Sigmoid colon (tissue), 7 donors: ENCODE measurements around the gene AATK. TPM values are rescaled to one million over a fixed set of nuclear protein-coding genes. Genes with fewer than 3 reads are reported as not detected.
"Not testable (repeated sequence)": the region's sequence is repeated elsewhere in the genome, so short reads cannot be mapped to it uniquely, and the experiment has no call there.

Experiments used
- DNase-seq: peaks from one replicate; pipeline ENCODE4 v3.0.0-alpha.2; 2019
- H3K27ac ChIP-seq, 4 donors: fragments of 200-600 bp; sonication (generic); one replicate each; pipeline ENCODE4 v1.5.1; 2016 to 2019; ENCODE audit warnings: mild to moderate bottlenecking in 1 of 4
- H3K27me3 ChIP-seq, 3 donors: fragments of 200-600 bp; sonication (generic); one replicate each; pipeline ENCODE4 v1.5.1; 2019; ENCODE audit warnings: mild to moderate bottlenecking in 1 of 3
- H3K36me3 ChIP-seq, 4 donors: fragments of 200-600 bp; sonication (generic); one replicate each; pipeline ENCODE4 v1.5.1; 2016 to 2019
- H3K4me1 ChIP-seq, 4 donors: fragments of 200-600 bp; sonication (generic); one replicate each; pipeline ENCODE4 v1.5.1; 2017 to 2019
- H3K4me3 ChIP-seq, 4 donors: fragments of 200-600 bp; sonication (generic); one replicate each; pipeline ENCODE4 v1.5.1; 2017 to 2019; ENCODE audit warnings: mild to moderate bottlenecking in 2 of 4, moderate library complexity in 1 of 4
- H3K9me3 ChIP-seq, 4 donors: fragments of 200-600 bp in 3 of 4; sonication (generic) in 3 of 4; one replicate each; pipeline versions ENCODE4 v1.5.1 to v1.6.1; 2013 to 2019
- CTCF ChIP-seq, 4 experiments: fragments of 450-650 bp in 3 of 4; fragments of 200-600 bp in 1 of 4; IDR thresholded peaks; one replicate each; pipeline ENCODE4 v1.5.1; 2016 to 2019; ENCODE audit warnings: antibody characterized with exemption in 4 of 4, mild to moderate bottlenecking in 3 of 4, moderate library complexity in 2 of 4
- EP300 ChIP-seq, 4 donors: sonication (generic); formaldehyde crosslinking; IDR thresholded peaks; one replicate each; pipeline ENCODE4 v1.6.1; 2017; ENCODE audit warnings: antibody characterized with exemption in 4 of 4
- POLR2A ChIP-seq, 2 donors: fragments of 450-650 bp; IDR thresholded peaks; one replicate each; pipeline ENCODE4 v1.6.1; 2016; ENCODE audit warnings: antibody characterized with exemption in 2 of 2, mild to moderate bottlenecking in 2 of 2, moderate library complexity in 2 of 2
- POLR2AphosphoS5 ChIP-seq, 4 donors: sonication (generic); formaldehyde crosslinking; IDR thresholded peaks; one replicate each; pipeline ENCODE4 v1.6.1; 2017; ENCODE audit warnings: antibody characterized with exemption in 4 of 4
- WGBS, 2 donors: extraction: QIAGEN DNeasy Blood & Tissue Kit; methylation state at CpG; one replicate each; pipeline ENCODE4 v1.1.7; 2013; 5-methylcytosine and 5-hydroxymethylcytosine counted together
- intact Hi-C: fragments of 100-400 bp; cut with DNase I; formaldehyde crosslinking; loops from one replicate; pipeline ENCODE4 v1.15.1; 2023
- polyA plus RNA-seq, 3 donors: library from polyadenylated mRNA; stranded (reverse); fragments of 200-250 nt; gene quantifications; one replicate each; pipeline ENCODE4 v1.2.3, GENCODE V29; 2013
- total RNA-seq, 4 donors: library from RNA; depleted of rRNA; stranded (reverse); fragments of >200 nt; gene quantifications; one replicate each; pipeline ENCODE4 v1.1.0, GENCODE V29; 2016
- donor health status: healthy with polysubstance abuse.
- donor health status: Bipolar disorder and iron deficiency.
- donor health status: healthy.

Gene AATK
- total and polyA plus RNA-seq, 7 donors, result 0.16 to 9.6 (median 4.2) TPM

GRCh38 chr17:81151278-81151677 is 14.7 kb downstream of the AATK start:
- DNase-seq, result no peak
- intact Hi-C loops, result no loop called here

GRCh38 chr17:81150377-81151077 is 15.5 kb downstream of the AATK start:
- H3K9me3 ChIP-seq, result no peaks in the 10 kb centered on the region
- H3K27me3 ChIP-seq, result peaks cover 0 to 4% (median 0%) of the 10 kb centered on the region in 3 donors
- 68 to 70% methylated on average over 14 of the region's 14 CpGs for WGBS, 2 donors
- H3K4me1 ChIP-seq, result no peaks in the 10 kb centered on the region
- no peak overlapping the region for H3K27ac ChIP-seq
- no peak for DNase-seq
- no peak overlapping the region for H3K4me3 ChIP-seq
- TF ChIP-seq POLR2AphosphoS5 (IDR thresholded peaks at IDR 0.05) (peak in 1 of 4 donors; percentile 43), POLR2A (IDR thresholded peaks at IDR 0.05) (no peak)
- no peaks in the 10 kb centered on the region for H3K36me3 ChIP-seq
- intact Hi-C loops, result no loop called here

More at GRCh38 chr17:81151278-81151677, 14.7 kb downstream of the AATK start:
- Histone ChIP-seq H3K9me3 (no peaks in the 10 kb centered on the region), H3K4me1 (no peaks in the 10 kb centered on the region), H3K4me3 (no peak overlapping the region), H3K27ac (no peak overlapping the region), H3K36me3 (no peaks in the 10 kb centered on the region), H3K27me3 (peaks cover 0 to 4% (median 0%) of the 10 kb centered on the region in 3 donors)
- 78 to 80% methylated on average over 13 of the region's 13 CpGs for WGBS, 2 donors
- TF ChIP-seq POLR2A (IDR thresholded peaks at IDR 0.05) (no peak), POLR2AphosphoS5 (IDR thresholded peaks at IDR 0.05) (no peak), CTCF (IDR thresholded peaks at IDR 0.05) (no peak), EP300 (IDR thresholded peaks at IDR 0.05) (no peak)

- Histone ChIP-seq H3K9me3 (no peaks in the 10 kb centered on the region), H3K27me3 (peaks cover 0 to 4% (median 0%) of the 10 kb centered on the region in 3 donors), H3K4me1 (no peaks in the 10 kb centered on the region), H3K36me3 (no peaks in the 10 kb centered on the region), H3K27ac (no peak overlapping the region), H3K4me3 (no peak overlapping the region)
- intact Hi-C loops, result loop anchor here (10.0 kb wide), 1 partner anchor 456 kb away; no protein-coding TSS in a partner anchor
- DNase-seq, result no peak
- TF ChIP-seq CTCF (IDR thresholded peaks at IDR 0.05) (no peak), POLR2A (IDR thresholded peaks at IDR 0.05) (no peak), EP300 (IDR thresholded peaks at IDR 0.05) (no peak), POLR2AphosphoS5 (IDR thresholded peaks at IDR 0.05) (no peak)
- WGBS, 2 donors, result 72 to 81% methylated on average over 14 of the region's 14 CpGs
Measured at GRCh38 chr17:81148986-81149533, 17.0 kb downstream of the AATK start.

- no peak for DNase-seq
- no peaks in the 10 kb centered on the region for H3K4me1 ChIP-seq
- no peak overlapping the region for H3K4me3 ChIP-seq
- H3K36me3 ChIP-seq, result no peaks in the 10 kb centered on the region
- 77 to 88% methylated on average over 15 of the region's 15 CpGs for whole genome bisulfite sequencing, 2 donors
- H3K9me3 ChIP-seq, result no peaks in the 10 kb centered on the region
- TF ChIP-seq EP300 (IDR thresholded peaks at IDR 0.05) (no peak), POLR2AphosphoS5 (IDR thresholded peaks at IDR 0.05) (no peak), CTCF (IDR thresholded peaks at IDR 0.05) (no peak), POLR2A (IDR thresholded peaks at IDR 0.05) (no peak)
- H3K27ac ChIP-seq, result no peak overlapping the region
- peaks cover 0 to 4% (median 0%) of the 10 kb centered on the region in 3 donors for H3K27me3 ChIP-seq
- intact Hi-C loops, result loop anchor here (10.0 kb wide), 1 partner anchor 456 kb away; no protein-coding TSS in a partner anchor
Measured at GRCh38 chr17:81148571-81148970, 17.4 kb downstream of the AATK start.

- DNase-seq, result no peak
- H3K27me3 ChIP-seq, result peaks cover 0 to 4% (median 0%) of the 10 kb centered on the region in 3 donors
- no peaks in the 10 kb centered on the region for H3K9me3 ChIP-seq
- TF ChIP-seq EP300 (IDR thresholded peaks at IDR 0.05), result no peak
- TF ChIP-seq CTCF (IDR thresholded peaks at IDR 0.05), result no peak
- no peak for TF ChIP-seq POLR2AphosphoS5 (IDR thresholded peaks at IDR 0.05)
- TF ChIP-seq POLR2A (IDR thresholded peaks at IDR 0.05), result no peak
- H3K36me3 ChIP-seq, result no peaks in the 10 kb centered on the region
- H3K4me3 ChIP-seq, result no peak overlapping the region
- intact Hi-C loops, result loop anchor here (10.0 kb wide), 1 partner anchor 457 kb away; no protein-coding TSS in a partner anchor
- H3K4me1 ChIP-seq, result peaks cover 0 to 5% (median 5%) of the 10 kb centered on the region in 4 donors
- 69 to 86% methylated on average over 10 of the region's 10 CpGs for WGBS, 2 donors
- no peak overlapping the region for H3K27ac ChIP-seq
Measured at GRCh38 chr17:81147701-81148100, 18.3 kb downstream of the AATK start.

GRCh38 chr17:81146208-81146607 is 19.8 kb downstream of the AATK start:
- H3K27me3 ChIP-seq, H3K9me3 ChIP-seq, H3K4me3 ChIP-seq, H3K4me1 ChIP-seq, DNase-seq, H3K27ac ChIP-seq, H3K36me3 ChIP-seq: not testable (repeated sequence)
- WGBS, 2 donors, result 66 to 74% methylated on average over 10 of the region's 10 CpGs
- intact Hi-C loops, result loop anchor here (10.0 kb wide), 1 partner anchor 459 kb away; no protein-coding TSS in a partner anchor
